Thymus (tissue), 14 donors: ENCODE data around the gene TMUB1. TPM values are rescaled to one million over a fixed set of nuclear protein-coding genes. Genes with fewer than 3 reads are reported as not detected.

Experiments
- DNase-seq, 9 donors: peaks; one replicate each; pipeline ENCODE4 v3.0.0-alpha.2; 2013; ENCODE audit warnings: low spot score in 9 of 9, low read depth in 6 of 9, missing footprints in 1 of 9
- H3K27ac ChIP-seq, 2 donors: one replicate each; pipeline ENCODE4 v1.5.1; 2013; ENCODE audit warnings: control low read depth in 1 of 2, low read depth in 1 of 2, low read length in 1 of 2, mild to moderate bottlenecking in 1 of 2, moderate library complexity in 1 of 2
- H3K27me3 ChIP-seq, 2 donors: one replicate each; pipeline ENCODE4 v1.5.1; 2013; ENCODE audit warnings: low read length in 1 of 2; ENCODE audit not compliant: control insufficient read depth in 2 of 2, insufficient read depth in 1 of 2
- H3K36me3 ChIP-seq, 2 donors: one replicate each; pipeline ENCODE4 v1.5.1; 2013; ENCODE audit warnings: low read length in 1 of 2, mild to moderate bottlenecking in 1 of 2, moderate library complexity in 1 of 2; ENCODE audit not compliant: control insufficient read depth in 2 of 2, insufficient read depth in 2 of 2
- H3K4me1 ChIP-seq, 2 donors: one replicate each; pipeline ENCODE4 v1.5.1; 2013; ENCODE audit warnings: low read length in 2 of 2; ENCODE audit not compliant: control insufficient read depth in 2 of 2, insufficient read depth in 2 of 2
- H3K4me3 ChIP-seq, 2 donors: one replicate each; pipeline ENCODE4 v1.5.1; 2013; ENCODE audit warnings: low read length in 2 of 2, control low read depth in 1 of 2, mild to moderate bottlenecking in 1 of 2
- H3K9me3 ChIP-seq, 2 donors: one replicate each; pipeline ENCODE4 v1.5.1; 2013; ENCODE audit warnings: low read length in 1 of 2, mild to moderate bottlenecking in 1 of 2; ENCODE audit not compliant: control insufficient read depth in 2 of 2, insufficient read depth in 1 of 2
- WGBS: extraction: QIAGEN DNeasy Blood & Tissue Kit; methylation state at CpG from one replicate; pipeline ENCODE4 v1.1.7; 2013; 5-methylcytosine and 5-hydroxymethylcytosine counted together
- long read RNA-seq, 10 donors: transcript quantifications; one replicate each; lab custom pipeline, GENCODE V29; 2026
- polyA plus RNA-seq: library from polyadenylated mRNA; stranded (reverse); fragments of 200-250 nt; gene quantifications from one replicate; pipeline ENCODE4 v1.2.3, GENCODE V29; 2013
- total RNA-seq: library from RNA; stranded (reverse); fragments of 120-200 nt; gene quantifications from one replicate; pipeline ENCODE4 v1.2.4, GENCODE V29; 2013
- donor health status: healthy.

The TMUB1 gene
- total RNA-seq (17.0 TPM), polyA plus RNA-seq (68.4 TPM)
- long read RNA-seq, donor 1, partial matches to known transcripts, result 0 of 2 reads
- long read RNA-seq, donor 1, other reads (novel, unspliced or antisense), result 0 of 2 reads
- long read RNA-seq, donor 2, result 0 reads
- long read RNA-seq, donor 3, transcript TMUB1-203 (2 exons, 1,549 nt), result minor isoform, 9 of 29 reads
- long read RNA-seq, donor 3, transcript TMUB1-201 (3 exons, 1,353 nt), result major isoform, 20 of 29 reads
- long read RNA-seq, donor 3, partial matches to known transcripts, result 0 of 29 reads
- long read RNA-seq, donor 3, other reads (novel, unspliced or antisense), result 0 of 29 reads
- long read RNA-seq, donor 4, transcript TMUB1-201 (3 exons, 1,353 nt), result major isoform, 10 of 18 reads
- long read RNA-seq, donor 4, transcript TMUB1-203 (2 exons, 1,549 nt), result minor isoform, 8 of 18 reads
- long read RNA-seq, donor 4, partial matches to known transcripts, result 0 of 18 reads
- long read RNA-seq, donor 4, other reads (novel, unspliced or antisense), result 0 of 18 reads
- long read RNA-seq, donor 5, transcript TMUB1-203 (2 exons, 1,549 nt), result minor isoform, 9 of 33 reads
- long read RNA-seq, donor 5, transcript TMUB1-201 (3 exons, 1,353 nt), result major isoform, 14 of 33 reads
- long read RNA-seq, donor 5, partial matches to known transcripts, result 8 of 33 reads
- long read RNA-seq, donor 5, other reads (novel, unspliced or antisense), result 0 of 33 reads
- long read RNA-seq, donor 6, transcript TMUB1-203 (2 exons, 1,549 nt), result major isoform, 9 of 17 reads
- long read RNA-seq, donor 6, transcript TMUB1-201 (3 exons, 1,353 nt), result minor isoform, 8 of 17 reads
- long read RNA-seq, donor 6, partial matches to known transcripts, result 0 of 17 reads
- long read RNA-seq, donor 6, other reads (novel, unspliced or antisense), result 0 of 17 reads
- long read RNA-seq, donor 7, transcript TMUB1-201 (3 exons, 1,353 nt), result major isoform, 11 of 13 reads
- long read RNA-seq, donor 7, partial matches to known transcripts, result 0 of 13 reads
- long read RNA-seq, donor 7, other reads (novel, unspliced or antisense), result 0 of 13 reads
- long read RNA-seq, donor 8, partial matches to known transcripts, result 0 of 4 reads
- long read RNA-seq, donor 8, other reads (novel, unspliced or antisense), result 0 of 4 reads
- long read RNA-seq, donor 9, transcript TMUB1-203 (2 exons, 1,549 nt), result major isoform, 5 of 9 reads
- long read RNA-seq, donor 9, partial matches to known transcripts, result 0 of 9 reads
- long read RNA-seq, donor 9, other reads (novel, unspliced or antisense), result 0 of 9 reads
- long read RNA-seq, donor 10, transcript TMUB1-203 (2 exons, 1,549 nt), result minor isoform, 8 of 20 reads
- long read RNA-seq, donor 10, transcript TMUB1-201 (3 exons, 1,353 nt), result major isoform, 12 of 20 reads
- long read RNA-seq, donor 10, partial matches to known transcripts, result 0 of 20 reads
- long read RNA-seq, donor 10, other reads (novel, unspliced or antisense), result 0 of 20 reads

- H3K4me1 ChIP-seq, result peaks cover 29 to 58% of the 10 kb centered on the region in 2 donors
- peaks cover 0 to 10% of the 10 kb centered on the region in 2 donors for H3K36me3 ChIP-seq
- H3K9me3 ChIP-seq, result no peaks in the 10 kb centered on the region
- H3K4me3 ChIP-seq, result peak within 1 kb of the TSS; percentile 76 to 91
- WGBS, result under 1% methylated on average over 69 of the region's 69 CpGs
- peak within 1 kb of the TSS in 1 of 2 donors; percentile 64 for H3K27ac ChIP-seq
- H3K27me3 ChIP-seq, result peaks cover 44% of the 10 kb centered on the region in 2 donors
- peak in 6 of 9 donors; percentile 61 to 88 (median 74) for DNase-seq
Measured at GRCh38 chr7:151083071-151083823, at the start of gene TMUB1. TMUB1 (minus strand) TSS chr7:151083493; CDS start chr7:151082563, 930 bp downstream.

- peaks cover 0 to 4% of the 10 kb centered on the region in 2 donors for H3K27me3 ChIP-seq
- no peaks in the 10 kb centered on the region for H3K4me1 ChIP-seq
- H3K27ac ChIP-seq, result no peak overlapping the region
- 98% methylated on average over 21 of the region's 21 CpGs for WGBS
- no peak for DNase-seq
- no peaks in the 10 kb centered on the region for H3K9me3 ChIP-seq
- no peak overlapping the region for H3K4me3 ChIP-seq
- H3K36me3 ChIP-seq, result no peaks in the 10 kb centered on the region
Measured at GRCh38 chr7:151132461-151133205, 49.3 kb upstream of the TMUB1 start.

GRCh38 chr7:151131592-151132293, 48.5 kb upstream of the TMUB1 start:
- no peak for DNase-seq
- Histone ChIP-seq H3K36me3 (no peaks in the 10 kb centered on the region), H3K27me3 (peaks cover 0 to 12% of the 10 kb centered on the region in 2 donors), H3K9me3 (no peaks in the 10 kb centered on the region), H3K4me1 (no peaks in the 10 kb centered on the region), H3K27ac (no peak overlapping the region), H3K4me3 (no peak overlapping the region)
- 96% methylated on average over 19 of the region's 19 CpGs for WGBS

GRCh38 chr7:151131224-151131591, 47.9 kb upstream of the TMUB1 start:
- no peaks in the 10 kb centered on the region for H3K9me3 ChIP-seq
- peaks cover 0 to 17% of the 10 kb centered on the region in 2 donors for H3K27me3 ChIP-seq
- WGBS, result 98% methylated on average over 13 of the region's 13 CpGs

GRCh38 chr7:151130741-151131157, 47.5 kb upstream of the TMUB1 start:
- no peak overlapping the region for H3K27ac ChIP-seq
- no peaks in the 10 kb centered on the region for H3K4me1 ChIP-seq
- H3K27me3 ChIP-seq, result peaks cover 0 to 22% of the 10 kb centered on the region in 2 donors
- no peak for DNase-seq
- H3K9me3 ChIP-seq, result no peaks in the 10 kb centered on the region
- 97% methylated on average over 17 of the region's 17 CpGs for WGBS
- no peak overlapping the region for H3K4me3 ChIP-seq
- H3K36me3 ChIP-seq, result no peaks in the 10 kb centered on the region

More at GRCh38 chr7:151131224-151131591, 47.9 kb upstream of the TMUB1 start:
- no peak for DNase-seq
- Histone ChIP-seq H3K4me3 (no peak overlapping the region), H3K4me1 (no peaks in the 10 kb centered on the region), H3K27ac (no peak overlapping the region), H3K36me3 (no peaks in the 10 kb centered on the region)

GRCh38 chr7:151129960-151130591, 46.8 kb upstream of the TMUB1 start:
- Histone ChIP-seq H3K27ac (no peak overlapping the region), H3K4me3 (no peak overlapping the region), H3K9me3 (no peaks in the 10 kb centered on the region), H3K4me1 (no peaks in the 10 kb centered on the region), H3K36me3 (no peaks in the 10 kb centered on the region), H3K27me3 (peaks cover 0 to 27% of the 10 kb centered on the region in 2 donors)
- 75% methylated on average over 9 of the region's 9 CpGs for WGBS
- DNase-seq, result no peak
